Activated B cell treated with CpG ODN at 0.5 μM for 24 hours (primary cell): ENCODE data around the gene SHROOM2. TPM values are rescaled to one million over a fixed set of nuclear protein-coding genes. Genes with fewer than 3 reads are reported as not detected.

Experiments used
- ATAC-seq: fragments of 200-7000 bp; cut with Tn5 transposase; one replicate; pipeline ENCODE4 v1.10.0; 2021; ENCODE audit warnings: low read depth, mild to moderate bottlenecking, moderate library complexity
- CTCF ChIA-PET: fragments of 350-600 bp; sonication (Branson Sonifier 250); formaldehyde crosslinking; loops from one replicate; lab custom pipeline; 2021; ENCODE audit warnings: antibody characterized with exemption; lab: Charles Lee
- POLR2A ChIA-PET: fragments of 350-600 bp; sonication (Branson Sonifier 250); formaldehyde crosslinking; loops from one replicate; lab custom pipeline; 2021; ENCODE audit warnings: antibody characterized with exemption; lab: Charles Lee
- DNase-seq: peaks from one replicate; pipeline ENCODE4 v3.0.0; 2022
- H3K27ac Mint-ChIP-seq: one replicate; pipeline ENCODE4 v1.8.0; 2020; ENCODE audit warnings: mixed read lengths
- H3K27me3 Mint-ChIP-seq: one replicate; pipeline ENCODE4 v1.8.0; 2021; ENCODE audit warnings: mixed read lengths
- H3K36me3 Mint-ChIP-seq: one replicate; pipeline ENCODE4 v1.8.0; 2021; ENCODE audit warnings: low read depth, mixed read lengths
- H3K4me1 Mint-ChIP-seq: one replicate; pipeline ENCODE4 v1.8.0; 2021; ENCODE audit warnings: mixed read lengths
- H3K4me3 Mint-ChIP-seq: one replicate; pipeline ENCODE4 v1.8.0; 2020; ENCODE audit warnings: mild to moderate bottlenecking, mixed read lengths
- H3K9me3 Mint-ChIP-seq: one replicate; pipeline ENCODE4 v1.8.0; 2020; ENCODE audit warnings: mixed read lengths
- intact Hi-C: fragments of 100-400 bp; cut with micrococcal nuclease; formaldehyde crosslinking; loops from one replicate; pipeline ENCODE4 v1.15.1; 2024
- total RNA-seq: library from RNA; stranded (reverse); gene quantifications from 2 replicates; pipeline ENCODE4 v1.2.3, GENCODE V29; 2022
- TF ChIP-seq, protein P1 (sequence below): fragments of 200-600 bp; IDR thresholded peaks from one replicate; pipeline ENCODE4 v1.8.0; 2022; ENCODE audit warnings: antibody characterized with exemption, mild to moderate bottlenecking

The SHROOM2 gene
- total RNA-seq, 1 donor from 2014 or later: not detected

DNA sequence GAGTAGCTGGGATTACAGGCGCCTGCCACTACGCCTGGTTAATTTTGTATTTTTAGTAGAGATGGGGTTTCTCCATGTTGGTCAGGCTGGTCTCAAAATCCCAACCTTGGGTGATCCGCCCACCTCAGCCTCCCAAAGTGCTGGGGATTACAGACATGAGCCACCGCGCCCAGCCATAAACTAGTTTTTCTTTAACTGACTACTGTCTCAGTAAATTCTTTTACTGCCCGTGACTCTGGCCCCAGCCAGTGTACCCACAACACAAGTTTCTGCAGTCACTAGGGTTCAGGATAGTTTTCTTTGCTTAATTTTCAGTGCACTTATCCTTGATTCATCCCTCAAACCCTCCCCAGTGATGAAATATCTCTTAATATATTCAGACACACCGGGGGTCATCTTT is 8.3 kb downstream of the SHROOM2 start:
- no peaks in the 10 kb centered on the region for H3K36me3 Mint-ChIP-seq
- ChIA-PET POLR2A (no interaction called here), CTCF (no interaction called here)
- H3K9me3 Mint-ChIP-seq: peaks cover 7% of the 10 kb centered on the region
- no peaks in the 10 kb centered on the region for H3K4me1 Mint-ChIP-seq
- intact Hi-C loops: no loop called here
- TF ChIP-seq, protein P1, sequence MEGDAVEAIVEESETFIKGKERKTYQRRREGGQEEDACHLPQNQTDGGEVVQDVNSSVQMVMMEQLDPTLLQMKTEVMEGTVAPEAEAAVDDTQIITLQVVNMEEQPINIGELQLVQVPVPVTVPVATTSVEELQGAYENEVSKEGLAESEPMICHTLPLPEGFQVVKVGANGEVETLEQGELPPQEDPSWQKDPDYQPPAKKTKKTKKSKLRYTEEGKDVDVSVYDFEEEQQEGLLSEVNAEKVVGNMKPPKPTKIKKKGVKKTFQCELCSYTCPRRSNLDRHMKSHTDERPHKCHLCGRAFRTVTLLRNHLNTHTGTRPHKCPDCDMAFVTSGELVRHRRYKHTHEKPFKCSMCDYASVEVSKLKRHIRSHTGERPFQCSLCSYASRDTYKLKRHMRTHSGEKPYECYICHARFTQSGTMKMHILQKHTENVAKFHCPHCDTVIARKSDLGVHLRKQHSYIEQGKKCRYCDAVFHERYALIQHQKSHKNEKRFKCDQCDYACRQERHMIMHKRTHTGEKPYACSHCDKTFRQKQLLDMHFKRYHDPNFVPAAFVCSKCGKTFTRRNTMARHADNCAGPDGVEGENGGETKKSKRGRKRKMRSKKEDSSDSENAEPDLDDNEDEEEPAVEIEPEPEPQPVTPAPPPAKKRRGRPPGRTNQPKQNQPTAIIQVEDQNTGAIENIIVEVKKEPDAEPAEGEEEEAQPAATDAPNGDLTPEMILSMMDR: no peak
- H3K27ac Mint-ChIP-seq: no peak overlapping the region
- no peak for ATAC-seq
- no peak overlapping the region for H3K4me3 Mint-ChIP-seq
- DNase-seq: no peak
- H3K27me3 Mint-ChIP-seq: peaks cover 2% of the 10 kb centered on the region

GRCh38 chrX:9797384-9798360 is 11.4 kb downstream of the SHROOM2 start:
- ATAC-seq (no peak), DNase-seq (no peak)
- no peak overlapping the region for H3K27ac Mint-ChIP-seq
- CTCF ChIA-PET: no interaction called here
- TF ChIP-seq, protein P1: no peak
- H3K27me3 Mint-ChIP-seq: no peaks in the 10 kb centered on the region
- POLR2A ChIA-PET: no interaction called here
- no peaks in the 10 kb centered on the region for H3K4me1 Mint-ChIP-seq
- intact Hi-C loops: no loop called here
- H3K9me3 Mint-ChIP-seq: peaks cover 13% of the 10 kb centered on the region
- H3K36me3 Mint-ChIP-seq: no peaks in the 10 kb centered on the region
- H3K4me3 Mint-ChIP-seq: no peak overlapping the region

GRCh38 chrX:9802737-9803136 is 16.5 kb downstream of the SHROOM2 start:
- no peak for DNase-seq
- H3K27me3 Mint-ChIP-seq: no peaks in the 10 kb centered on the region
- ChIA-PET POLR2A (no interaction called here), CTCF (no interaction called here)
- ATAC-seq: no peak
- H3K9me3 Mint-ChIP-seq: peaks cover 7% of the 10 kb centered on the region
- H3K36me3 Mint-ChIP-seq: no peaks in the 10 kb centered on the region
- H3K4me1 Mint-ChIP-seq: no peaks in the 10 kb centered on the region
- intact Hi-C loops: no loop called here
- TF ChIP-seq, protein P1: no peak
- no peak overlapping the region for H3K27ac Mint-ChIP-seq
- no peak overlapping the region for H3K4me3 Mint-ChIP-seq

DNA sequence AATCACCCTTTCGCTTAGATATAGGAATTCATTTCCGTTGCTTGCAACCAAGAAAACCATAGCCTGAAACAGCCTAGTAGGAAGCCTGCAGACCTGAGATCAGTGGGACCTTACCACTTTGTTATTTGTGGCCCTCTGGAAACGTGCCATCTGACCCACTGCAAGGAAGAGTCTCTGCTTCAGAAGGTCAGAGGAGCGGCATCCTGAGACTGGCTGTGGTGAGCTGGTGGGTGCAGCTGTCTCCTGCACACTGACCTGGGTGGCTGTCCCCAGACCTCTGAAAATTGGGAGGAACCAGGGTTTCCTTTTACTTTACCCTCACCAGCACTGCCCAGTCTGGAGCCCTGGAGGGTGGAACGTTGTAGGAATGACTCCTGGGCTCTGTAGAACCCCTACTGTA is 18.2 kb downstream of the SHROOM2 start:
- H3K27ac Mint-ChIP-seq: no peak overlapping the region
- ATAC-seq: no peak
- H3K27me3 Mint-ChIP-seq: no peaks in the 10 kb centered on the region
- peaks cover 7% of the 10 kb centered on the region for H3K9me3 Mint-ChIP-seq
- H3K4me1 Mint-ChIP-seq: no peaks in the 10 kb centered on the region
- DNase-seq: no peak
- ChIA-PET CTCF (no interaction called here), POLR2A (no interaction called here)
- TF ChIP-seq, protein P1: no peak
- intact Hi-C loops: no loop called here
- no peak overlapping the region for H3K4me3 Mint-ChIP-seq
- H3K36me3 Mint-ChIP-seq: no peaks in the 10 kb centered on the region

DNA sequence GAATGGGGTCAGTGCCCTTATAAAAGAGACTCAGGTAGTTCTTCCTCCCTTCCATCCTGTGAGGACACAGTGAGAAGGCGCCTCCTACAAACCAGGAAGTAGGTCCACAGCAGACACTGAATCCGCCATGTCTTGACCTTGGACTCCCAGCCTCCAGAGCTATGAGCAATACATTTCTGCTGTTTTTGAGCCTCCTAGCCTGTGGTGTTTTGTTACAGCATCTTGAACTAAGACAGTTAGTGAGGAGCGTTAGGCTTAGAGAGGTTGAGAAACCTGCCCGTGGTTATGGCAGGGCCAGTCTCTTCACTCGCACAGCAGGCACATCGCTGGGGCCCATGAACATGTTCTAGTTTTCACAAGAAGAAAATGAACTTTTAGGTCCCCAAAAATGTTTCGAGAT is 19.7 kb downstream of the SHROOM2 start:
- Mint-ChIP-seq H3K4me1 (no peaks in the 10 kb centered on the region), H3K9me3 (no peaks in the 10 kb centered on the region), H3K27me3 (no peaks in the 10 kb centered on the region), H3K36me3 (no peaks in the 10 kb centered on the region), H3K27ac (no peak overlapping the region), H3K4me3 (no peak overlapping the region)
- intact Hi-C loops: no loop called here
- ATAC-seq (no peak), DNase-seq (no peak)
- CTCF ChIA-PET: no interaction called here
- TF ChIP-seq, protein P1: no peak
- POLR2A ChIA-PET: no interaction called here
